NCI-H146 (cell line): ENCODE measurements around the gene U2AF1L4.

Experiments used
- DNase-seq: peaks from one replicate; lab custom pipeline; 2025; lab: John Stamatoyannopoulos, UW

Gene U2AF1L4

GRCh38 chr19:35745328-35746086 lies at the start of gene U2AF1L4, which contains the start of gene PSENEN:
Gene U2AF1L4 (minus strand): TSS chr19:35745418. CDS start chr19:35745391, 27 bp downstream.
Gene PSENEN (plus strand): TSS chr19:35745651. CDS start chr19:35745931, 280 bp downstream.
- peak; percentile 99 for DNase-seq

- no peak for DNase-seq
Measured at GRCh38 chr19:35793381-35794165, 48.4 kb upstream of the U2AF1L4 start.

- no peak for DNase-seq
Measured at GRCh38 chr19:35792888-35793287, 47.7 kb upstream of the U2AF1L4 start.

- DNase-seq, result no peak
Measured at GRCh38 chr19:35792312-35792711, 47.1 kb upstream of the U2AF1L4 start.

GRCh38 chr19:35791814-35792279 lies 46.6 kb upstream of the U2AF1L4 start:
- no peak for DNase-seq

- peak; percentile 73 for DNase-seq
Measured at GRCh38 chr19:35790981-35791813, 46.0 kb upstream of the U2AF1L4 start.

GRCh38 chr19:35789978-35790944 lies 45.0 kb upstream of the U2AF1L4 start:
- DNase-seq, result no peak

- DNase-seq, result no peak
Measured at GRCh38 chr19:35789195-35789977, 44.2 kb upstream of the U2AF1L4 start.

GRCh38 chr19:35788205-35788960 lies 43.2 kb upstream of the U2AF1L4 start:
- DNase-seq, result no peak

- no peak for DNase-seq
Measured at GRCh38 chr19:35787227-35787799, 42.1 kb upstream of the U2AF1L4 start.

- DNase-seq, result no peak
Measured at GRCh38 chr19:35786299-35787160, 41.3 kb upstream of the U2AF1L4 start.

- no peak for DNase-seq
Measured at GRCh38 chr19:35785339-35785627, 40.1 kb upstream of the U2AF1L4 start.

GRCh38 chr19:35784503-35785338 lies 39.5 kb upstream of the U2AF1L4 start:
- no peak for DNase-seq

- no peak for DNase-seq
Measured at GRCh38 chr19:35783469-35784434, 38.5 kb upstream of the U2AF1L4 start.

- DNase-seq, result no peak
Measured at GRCh38 chr19:35782589-35782988, 37.4 kb upstream of the U2AF1L4 start.

GRCh38 chr19:35781650-35782049 lies 36.4 kb upstream of the U2AF1L4 start:
- no peak for DNase-seq
